Nephron progenitor cell (in vitro differentiated cells): ENCODE results near the gene ZNF521.

Source experiments
- DNase-seq: peaks from one replicate; pipeline ENCODE4 v3.0.0; 2021
- H3K27ac Mint-ChIP-seq: 2 replicates; pipeline ENCODE4 v1.8.0; 2021; ENCODE audit warnings: mild to moderate bottlenecking, moderate library complexity, mixed read lengths
- H3K27me3 Mint-ChIP-seq: 2 replicates; pipeline ENCODE4 v1.8.0; 2021; ENCODE audit warnings: mild to moderate bottlenecking, low read depth, mixed read lengths; ENCODE audit not compliant: poor library complexity
- H3K36me3 Mint-ChIP-seq: 2 replicates; pipeline ENCODE4 v1.8.0; 2021; ENCODE audit warnings: low read depth, mixed read lengths
- H3K4me1 Mint-ChIP-seq: 2 replicates; pipeline ENCODE4 v1.8.0; 2021; ENCODE audit warnings: mixed read lengths
- H3K4me3 Mint-ChIP-seq: 2 replicates; pipeline ENCODE4 v1.8.0; 2021; ENCODE audit warnings: mild to moderate bottlenecking, moderate library complexity, mixed read lengths
- H3K9me3 Mint-ChIP-seq: 2 replicates; pipeline ENCODE4 v1.8.0; 2021; ENCODE audit warnings: mild to moderate bottlenecking, moderate library complexity, mixed read lengths
- TF ChIP-seq, protein P1 (sequence below): fragments of 200-600 bp; sonication (generic); IDR thresholded peaks from 2 replicates; pipeline ENCODE4 v1.5.0; 2021; ENCODE audit warnings: antibody characterized with exemption

The ZNF521 gene

DNA sequence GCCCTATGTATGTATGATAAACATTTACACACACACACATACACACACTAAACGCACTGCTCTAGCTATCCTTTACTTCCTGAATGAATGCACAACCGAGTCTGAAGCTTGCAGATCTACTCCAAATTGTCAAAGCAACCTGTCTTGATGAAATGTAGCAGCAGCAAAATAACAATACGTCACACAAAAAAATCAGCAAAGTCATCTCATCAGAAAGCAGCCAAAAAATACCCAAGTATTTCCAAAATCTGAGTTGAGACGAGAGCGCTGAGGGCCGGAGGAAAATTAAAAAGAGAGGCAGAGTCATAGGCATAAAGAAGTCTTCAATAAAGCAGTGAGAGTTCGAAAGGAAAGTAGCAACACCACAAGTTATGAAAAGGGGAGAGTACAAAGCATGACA, 67.7 kb downstream of the ZNF521 start:
- H3K27me3 Mint-ChIP-seq, result no peaks in the 10 kb centered on the region
- peaks cover 10% of the 10 kb centered on the region for H3K4me1 Mint-ChIP-seq
- peaks cover 12% of the 10 kb centered on the region for H3K36me3 Mint-ChIP-seq
- H3K4me3 Mint-ChIP-seq, result no peak overlapping the region
- no peaks in the 10 kb centered on the region for H3K9me3 Mint-ChIP-seq
- H3K27ac Mint-ChIP-seq, result no peak overlapping the region
- no peak for DNase-seq
- TF ChIP-seq, protein P1, sequence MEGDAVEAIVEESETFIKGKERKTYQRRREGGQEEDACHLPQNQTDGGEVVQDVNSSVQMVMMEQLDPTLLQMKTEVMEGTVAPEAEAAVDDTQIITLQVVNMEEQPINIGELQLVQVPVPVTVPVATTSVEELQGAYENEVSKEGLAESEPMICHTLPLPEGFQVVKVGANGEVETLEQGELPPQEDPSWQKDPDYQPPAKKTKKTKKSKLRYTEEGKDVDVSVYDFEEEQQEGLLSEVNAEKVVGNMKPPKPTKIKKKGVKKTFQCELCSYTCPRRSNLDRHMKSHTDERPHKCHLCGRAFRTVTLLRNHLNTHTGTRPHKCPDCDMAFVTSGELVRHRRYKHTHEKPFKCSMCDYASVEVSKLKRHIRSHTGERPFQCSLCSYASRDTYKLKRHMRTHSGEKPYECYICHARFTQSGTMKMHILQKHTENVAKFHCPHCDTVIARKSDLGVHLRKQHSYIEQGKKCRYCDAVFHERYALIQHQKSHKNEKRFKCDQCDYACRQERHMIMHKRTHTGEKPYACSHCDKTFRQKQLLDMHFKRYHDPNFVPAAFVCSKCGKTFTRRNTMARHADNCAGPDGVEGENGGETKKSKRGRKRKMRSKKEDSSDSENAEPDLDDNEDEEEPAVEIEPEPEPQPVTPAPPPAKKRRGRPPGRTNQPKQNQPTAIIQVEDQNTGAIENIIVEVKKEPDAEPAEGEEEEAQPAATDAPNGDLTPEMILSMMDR, result no peak

DNA sequence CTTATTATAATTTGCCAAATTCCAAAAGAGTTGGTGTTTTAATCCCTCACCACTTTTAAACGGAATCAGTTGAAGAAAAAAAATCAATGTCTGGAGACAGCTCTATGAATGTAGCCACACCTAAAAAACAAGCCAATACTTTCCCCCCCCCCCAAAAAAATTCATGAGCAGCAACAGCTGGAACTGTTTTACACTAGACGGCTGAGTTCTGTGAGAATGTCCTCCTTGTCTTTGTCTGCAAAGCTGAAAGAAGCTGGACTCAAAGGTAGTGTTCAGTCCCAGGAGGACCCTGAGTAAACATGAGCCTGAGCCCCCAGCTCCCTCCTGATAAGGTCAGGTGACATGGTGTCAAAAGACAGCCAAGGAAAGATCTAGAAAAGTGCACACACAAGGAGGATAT, 68.2 kb downstream of the ZNF521 start:
- no peaks in the 10 kb centered on the region for H3K9me3 Mint-ChIP-seq
- H3K4me3 Mint-ChIP-seq, result no peak overlapping the region
- no peak overlapping the region for H3K27ac Mint-ChIP-seq
- TF ChIP-seq, protein P1, result no peak
- no peak for DNase-seq
- no peaks in the 10 kb centered on the region for H3K27me3 Mint-ChIP-seq
- H3K4me1 Mint-ChIP-seq, result peaks cover 15% of the 10 kb centered on the region
- H3K36me3 Mint-ChIP-seq, result peaks cover 11% of the 10 kb centered on the region

DNA sequence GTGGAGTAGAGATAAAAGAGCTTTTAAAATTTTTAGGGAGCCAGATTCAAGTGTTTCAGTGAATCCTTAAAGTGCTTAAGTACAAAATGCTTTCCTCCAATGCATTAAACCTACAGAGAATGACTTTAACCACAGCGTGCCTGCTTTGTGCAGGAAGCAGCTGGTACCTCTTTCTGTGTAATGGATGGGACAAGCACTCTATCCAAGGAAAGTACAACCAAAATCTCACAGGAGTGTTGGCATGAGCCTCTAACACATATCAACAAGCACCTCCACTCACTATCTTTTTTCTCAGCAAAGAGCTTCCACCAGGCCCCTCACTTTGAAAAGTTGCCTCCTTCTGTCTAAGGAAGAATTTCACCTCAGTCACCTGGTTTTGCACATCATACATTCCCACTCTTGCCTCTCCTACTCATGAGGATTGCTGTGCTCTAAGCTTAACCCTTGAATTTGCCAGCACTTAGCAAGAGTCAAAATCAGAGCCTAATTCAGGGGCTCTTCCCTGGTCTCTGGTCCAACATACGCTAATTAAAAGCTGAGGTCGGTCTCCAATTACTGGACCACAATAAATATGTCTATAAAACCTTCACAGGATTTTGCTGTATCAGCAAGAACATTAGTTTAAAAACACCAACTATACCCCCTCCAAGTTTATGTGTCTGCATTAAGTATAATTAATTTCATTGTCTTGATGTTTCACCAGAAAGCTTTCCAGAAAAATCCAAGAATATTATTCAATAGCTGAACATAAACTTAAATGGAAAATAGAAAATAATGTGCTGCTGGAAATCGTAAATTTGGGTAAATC, 68.9 kb downstream of the ZNF521 start:
- no peak overlapping the region for H3K4me3 Mint-ChIP-seq
- DNase-seq, result no peak
- TF ChIP-seq, protein P1, result no peak
- peaks cover 11% of the 10 kb centered on the region for H3K36me3 Mint-ChIP-seq
- peak overlapping the region; percentile 29 for H3K27ac Mint-ChIP-seq
- no peaks in the 10 kb centered on the region for H3K9me3 Mint-ChIP-seq
- H3K4me1 Mint-ChIP-seq, result peaks cover 22% of the 10 kb centered on the region
- H3K27me3 Mint-ChIP-seq, result no peaks in the 10 kb centered on the region

DNA sequence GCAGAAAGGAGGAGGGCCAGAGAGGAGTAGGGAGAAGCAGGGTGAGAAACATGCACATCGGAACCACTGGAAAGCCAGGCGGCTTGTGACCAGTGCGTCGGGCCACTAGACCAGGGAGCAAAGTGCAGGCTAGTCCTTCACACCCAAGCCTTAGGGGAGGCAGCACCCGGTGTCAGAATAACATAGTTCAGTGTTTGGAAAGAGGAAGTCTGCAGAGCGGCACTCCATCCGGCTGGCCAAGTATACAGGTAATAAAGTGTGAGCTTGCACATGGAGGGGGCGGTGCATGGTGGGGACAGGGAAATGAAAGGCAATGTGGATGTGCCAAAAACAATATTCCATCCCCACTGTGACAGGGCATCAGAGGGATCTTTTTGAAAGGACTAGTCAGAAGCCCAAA, 69.7 kb downstream of the ZNF521 start:
- H3K36me3 Mint-ChIP-seq, result peaks cover 14% of the 10 kb centered on the region
- peak overlapping the region; percentile 39 for H3K4me3 Mint-ChIP-seq
- H3K27ac Mint-ChIP-seq, result no peak overlapping the region
- no peak for DNase-seq
- H3K4me1 Mint-ChIP-seq, result peaks cover 30% of the 10 kb centered on the region
- TF ChIP-seq, protein P1, result no peak
- no peaks in the 10 kb centered on the region for H3K27me3 Mint-ChIP-seq
- H3K9me3 Mint-ChIP-seq, result no peaks in the 10 kb centered on the region

DNA sequence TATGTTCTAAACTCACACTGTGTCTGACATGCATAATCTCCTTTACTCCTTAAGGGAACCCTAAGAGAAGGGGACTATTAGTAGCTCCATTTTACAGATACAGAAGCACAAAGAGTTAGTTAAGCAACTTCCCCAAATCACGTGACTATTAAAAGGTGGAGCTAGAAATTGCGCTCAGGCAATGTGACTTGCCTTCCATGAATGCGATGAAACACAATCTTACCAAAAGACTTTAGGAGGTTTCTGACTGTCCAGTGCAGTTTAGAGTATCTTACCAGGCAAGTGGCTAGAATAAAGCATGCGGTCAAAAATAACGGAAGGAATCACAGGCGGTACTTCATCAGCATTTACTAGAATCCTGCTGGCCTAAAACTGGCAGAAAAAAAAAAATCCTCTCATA, 70.4 kb downstream of the ZNF521 start:
- H3K9me3 Mint-ChIP-seq, result no peaks in the 10 kb centered on the region
- peaks cover 17% of the 10 kb centered on the region for H3K36me3 Mint-ChIP-seq
- peaks cover 37% of the 10 kb centered on the region for H3K4me1 Mint-ChIP-seq
- TF ChIP-seq, protein P1, result no peak
- no peaks in the 10 kb centered on the region for H3K27me3 Mint-ChIP-seq
- H3K4me3 Mint-ChIP-seq, result no peak overlapping the region
- no peak for DNase-seq
- peak overlapping the region; percentile 23 for H3K27ac Mint-ChIP-seq

DNA sequence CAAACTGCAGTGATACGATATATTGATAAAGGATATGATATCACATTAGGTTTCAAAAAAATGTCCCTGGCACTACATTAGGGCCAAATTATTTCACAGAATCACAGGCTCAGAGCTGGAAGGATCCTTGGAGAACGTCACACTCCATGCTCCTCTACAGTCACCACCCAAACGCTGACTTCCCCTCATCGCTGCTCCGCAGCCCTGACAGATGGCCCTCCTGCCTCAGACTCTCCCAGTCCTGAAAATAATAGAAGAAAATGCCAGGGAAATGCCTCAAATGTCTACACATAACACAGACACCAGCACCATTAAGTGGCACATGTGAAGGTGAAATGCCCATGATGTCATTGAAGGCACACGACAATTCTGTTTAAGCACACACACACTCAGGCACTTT, 72.0 kb downstream of the ZNF521 start:
- TF ChIP-seq, protein P1, result no peak
- DNase-seq, result no peak
- Mint-ChIP-seq H3K4me3 (no peak overlapping the region), H3K9me3 (no peaks in the 10 kb centered on the region), H3K27me3 (no peaks in the 10 kb centered on the region), H3K36me3 (peaks cover 25% of the 10 kb centered on the region), H3K27ac (peak overlapping the region; percentile 34), H3K4me1 (peaks cover 53% of the 10 kb centered on the region)
